ENCODE data around the gene TNFRSF19.
"Not testable (repeated sequence)": the region's sequence is repeated elsewhere in the genome, so short reads cannot be mapped to it uniquely, and the experiment has no call there.

TNFRSF19 gene

DNA sequence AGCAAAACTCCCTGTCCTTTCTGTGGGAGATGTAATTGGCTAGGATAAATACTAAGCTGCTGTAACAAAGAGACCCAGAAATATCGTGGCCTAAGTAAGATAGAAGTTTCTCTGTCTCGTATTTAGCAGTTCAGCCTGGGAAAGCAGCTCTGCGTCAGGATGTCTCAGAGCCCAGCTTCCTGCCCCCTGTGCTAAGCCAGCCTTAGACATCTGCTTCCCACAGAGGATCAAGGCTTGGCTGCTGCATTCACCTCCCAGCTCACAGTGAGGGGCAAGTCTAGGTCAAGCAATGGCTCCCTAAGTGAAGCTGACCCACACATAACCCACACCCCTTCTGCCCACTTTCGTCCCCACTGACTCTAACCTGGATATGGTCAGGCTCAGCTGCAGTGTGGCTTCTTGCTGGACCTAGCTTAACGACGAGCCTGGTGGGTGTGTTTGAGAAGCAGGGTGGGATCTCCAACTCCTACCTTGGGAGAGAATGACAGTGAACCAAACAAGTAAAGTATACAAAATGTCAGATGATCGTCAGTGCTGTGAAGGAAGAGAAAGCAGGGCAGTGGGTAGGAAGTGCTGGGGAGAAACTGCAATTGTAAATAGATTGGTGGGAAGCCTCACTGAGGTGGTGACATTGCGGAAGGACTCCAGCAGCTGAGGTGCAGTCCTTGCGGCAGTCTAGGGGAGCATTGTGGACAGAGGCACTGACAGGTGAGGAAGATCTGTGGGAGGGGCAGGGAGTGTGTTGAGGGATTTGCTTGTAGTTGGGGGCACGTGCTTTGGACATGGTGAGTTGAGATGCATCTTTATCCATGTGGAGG lies 82.9 kb downstream of the TNFRSF19 start:
- in situ Hi-C loops (cut with MboI; ENCODE audit: low sequenced_read_pairs): no loop called here

DNA sequence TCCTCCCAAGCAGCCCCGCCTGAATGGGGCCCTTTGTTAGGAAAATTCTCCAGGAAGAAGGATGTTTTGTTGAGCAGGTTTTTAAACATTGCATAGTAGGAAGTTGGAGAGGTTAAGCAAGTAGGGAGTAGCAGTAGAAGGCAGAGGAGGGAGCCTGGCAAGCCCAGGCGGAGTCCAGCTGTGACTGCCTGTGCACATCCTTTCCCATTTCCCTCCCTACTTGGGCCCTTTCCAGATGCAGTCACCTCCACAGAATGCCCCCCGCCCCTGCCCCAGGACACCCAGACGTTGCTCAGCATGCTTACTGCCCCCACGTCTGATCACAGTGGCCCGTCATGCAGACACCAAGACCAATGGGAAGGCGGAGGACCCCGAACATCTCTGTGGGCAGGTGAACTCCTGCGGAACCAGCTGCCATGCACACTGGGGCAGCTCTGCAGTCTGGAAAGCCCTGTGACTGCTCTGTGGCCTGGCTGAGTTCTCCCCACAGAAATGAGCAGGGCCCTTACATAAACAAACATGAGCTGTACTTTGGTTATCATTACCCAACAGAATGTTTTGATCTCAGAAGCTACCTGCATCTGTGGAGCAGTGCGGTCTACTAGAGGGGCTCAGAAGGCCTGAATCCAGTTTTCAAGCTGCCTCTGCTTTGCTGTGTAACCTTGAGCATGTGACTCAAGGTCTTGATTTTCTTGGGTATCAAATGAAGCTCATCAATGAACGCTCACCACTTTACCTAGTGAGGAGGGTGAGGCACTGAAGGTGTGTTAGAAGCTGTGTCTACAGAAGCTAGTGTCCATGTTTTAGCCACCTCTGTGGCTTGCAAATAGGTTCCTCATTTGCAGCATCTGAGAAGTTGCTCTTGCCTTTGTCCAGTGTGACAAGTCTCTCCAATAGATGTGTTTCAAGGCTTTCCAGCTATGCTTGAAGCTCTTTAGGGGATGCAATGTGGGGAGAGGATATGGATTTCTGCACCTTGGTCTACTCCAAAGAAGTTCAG lies 84.2 kb downstream of the TNFRSF19 start:
- in situ Hi-C loops (cut with MboI; ENCODE audit: low sequenced_read_pairs): no loop called here

DNA sequence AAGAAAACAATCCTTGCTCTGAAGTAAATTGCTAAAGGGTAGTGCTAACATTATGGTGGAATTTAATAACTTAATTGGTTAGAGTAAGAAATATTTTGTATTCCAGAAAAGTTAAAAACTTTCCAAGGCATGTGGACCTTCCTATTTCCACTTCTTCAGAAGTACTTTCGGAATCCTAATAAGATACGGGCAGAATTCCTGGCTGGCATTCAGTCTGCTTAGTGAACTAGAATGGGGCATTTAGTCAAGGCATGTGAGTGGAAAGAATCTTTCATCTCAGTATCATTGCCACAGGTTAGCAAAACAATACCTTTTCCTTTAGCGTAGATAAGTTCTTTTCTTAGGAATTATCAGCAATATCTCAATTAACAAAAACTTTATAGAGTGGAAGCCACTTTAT lies 85.1 kb downstream of the TNFRSF19 start:
- in situ Hi-C loops (cut with MboI; ENCODE audit: low sequenced_read_pairs): no loop called here

DNA sequence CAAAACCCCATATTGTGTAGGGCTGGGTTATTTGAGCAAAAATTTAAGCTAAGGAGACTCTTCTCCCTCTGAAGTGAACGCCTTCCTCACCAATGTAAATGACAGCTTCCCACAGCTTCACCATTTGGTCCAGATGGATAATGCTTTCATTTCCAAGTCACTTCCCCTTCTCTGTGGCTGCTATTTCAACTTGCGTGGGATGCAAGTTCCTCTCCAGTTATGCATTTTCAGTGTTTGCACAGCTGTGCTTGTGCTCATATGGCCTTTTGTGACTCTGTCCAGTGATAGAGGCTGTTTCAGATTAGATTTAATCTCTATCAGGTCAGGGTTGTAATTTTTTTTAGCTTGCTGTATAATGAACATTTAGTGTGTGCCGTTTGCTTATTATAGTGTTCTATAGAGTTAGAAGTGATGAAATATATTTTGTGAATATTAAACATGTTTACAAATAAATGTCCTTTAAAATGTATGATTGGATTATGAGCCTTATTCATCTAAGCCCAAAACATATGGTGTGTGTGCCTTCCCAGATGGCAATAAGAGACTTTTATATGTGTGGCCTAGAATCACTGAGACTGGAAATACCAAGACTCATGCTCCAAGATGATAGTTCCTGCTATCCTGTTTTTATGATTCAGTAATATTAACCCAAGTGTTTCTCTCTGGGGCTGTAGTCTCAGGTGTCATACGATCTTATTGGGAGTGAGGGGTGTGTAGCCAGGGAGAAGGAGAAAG lies 86.6 kb downstream of the TNFRSF19 start:
- in situ Hi-C loops (cut with MboI; ENCODE audit: low sequenced_read_pairs): no loop called here

DNA sequence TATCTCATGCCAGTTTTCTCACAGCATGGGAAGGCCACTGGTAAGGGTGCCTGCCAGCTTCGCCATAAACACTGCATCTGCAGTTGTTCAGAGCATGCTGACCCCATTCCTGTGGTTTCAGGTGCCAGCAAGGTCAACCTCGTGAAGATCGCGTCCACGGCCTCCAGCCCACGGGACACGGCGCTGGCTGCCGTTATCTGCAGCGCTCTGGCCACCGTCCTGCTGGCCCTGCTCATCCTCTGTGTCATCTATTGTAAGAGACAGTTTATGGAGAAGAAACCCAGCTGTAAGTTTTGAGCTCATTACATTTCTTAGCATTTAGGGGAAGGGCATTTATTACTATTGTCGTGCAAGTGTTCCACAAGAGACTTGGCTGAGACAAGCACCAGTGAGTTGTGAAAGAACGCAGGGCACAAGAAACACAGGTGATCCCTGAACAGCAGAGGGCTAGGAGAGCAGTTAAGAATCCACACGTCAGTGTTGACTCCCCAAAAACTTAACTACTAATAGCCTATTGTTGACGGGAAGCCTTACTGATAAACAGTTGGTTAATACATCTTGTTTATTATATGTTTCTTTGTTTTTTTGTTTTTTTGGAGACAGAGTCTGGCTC lies 88.8 kb downstream of the TNFRSF19 start:
- in situ Hi-C loops (cut with MboI; ENCODE audit: low sequenced_read_pairs): no loop called here

- in situ Hi-C loops (cut with MboI; ENCODE audit: low sequenced_read_pairs): no loop called here
These were observed 90.0 kb downstream of the TNFRSF19 start for GRCh38 chr13:23660249-23660648.

GRCh38 chr13:23666582-23666981 lies 96.4 kb downstream of the TNFRSF19 start:
- in situ Hi-C loops (cut with MboI; ENCODE audit: low sequenced_read_pairs): no loop called here

GRCh38 chr13:23667750-23668149 lies 97.5 kb downstream of the TNFRSF19 start:
- in situ Hi-C loops (cut with MboI; ENCODE audit: low sequenced_read_pairs): no loop called here

GRCh38 chr13:23668562-23668961 lies 98.3 kb downstream of the TNFRSF19 start:
- in situ Hi-C loops (cut with MboI; ENCODE audit: low sequenced_read_pairs): no loop called here

- in situ Hi-C loops (cut with MboI; ENCODE audit: low sequenced_read_pairs): no loop called here
These were observed 100.6 kb downstream of the TNFRSF19 start for GRCh38 chr13:23670793-23671192.

- in situ Hi-C loops (cut with MboI; ENCODE audit: low sequenced_read_pairs): no loop called here
These were observed 101.2 kb downstream of the TNFRSF19 start for GRCh38 chr13:23671377-23671776.

GRCh38 chr13:23671897-23672296 lies 101.7 kb downstream of the TNFRSF19 start:
- in situ Hi-C loops (cut with MboI; ENCODE audit: low sequenced_read_pairs): no loop called here

- in situ Hi-C loops (cut with MboI; ENCODE audit: low sequenced_read_pairs): no loop called here
These were observed 102.4 kb downstream of the TNFRSF19 start for GRCh38 chr13:23672616-23673015.

DNA sequence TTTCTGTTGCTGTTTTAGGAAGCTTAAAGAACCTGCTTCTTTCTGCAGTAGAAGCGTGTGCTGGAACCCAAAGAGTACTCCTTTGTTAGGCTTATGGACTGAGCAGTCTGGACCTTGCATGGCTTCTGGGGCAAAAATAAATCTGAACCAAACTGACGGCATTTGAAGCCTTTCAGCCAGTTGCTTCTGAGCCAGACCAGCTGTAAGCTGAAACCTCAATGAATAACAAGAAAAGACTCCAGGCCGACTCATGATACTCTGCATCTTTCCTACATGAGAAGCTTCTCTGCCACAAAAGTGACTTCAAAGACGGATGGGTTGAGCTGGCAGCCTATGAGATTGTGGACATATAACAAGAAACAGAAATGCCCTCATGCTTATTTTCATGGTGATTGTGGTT lies 103.1 kb downstream of the TNFRSF19 start:
- in situ Hi-C loops (cut with MboI; ENCODE audit: low sequenced_read_pairs): no loop called here

DNA sequence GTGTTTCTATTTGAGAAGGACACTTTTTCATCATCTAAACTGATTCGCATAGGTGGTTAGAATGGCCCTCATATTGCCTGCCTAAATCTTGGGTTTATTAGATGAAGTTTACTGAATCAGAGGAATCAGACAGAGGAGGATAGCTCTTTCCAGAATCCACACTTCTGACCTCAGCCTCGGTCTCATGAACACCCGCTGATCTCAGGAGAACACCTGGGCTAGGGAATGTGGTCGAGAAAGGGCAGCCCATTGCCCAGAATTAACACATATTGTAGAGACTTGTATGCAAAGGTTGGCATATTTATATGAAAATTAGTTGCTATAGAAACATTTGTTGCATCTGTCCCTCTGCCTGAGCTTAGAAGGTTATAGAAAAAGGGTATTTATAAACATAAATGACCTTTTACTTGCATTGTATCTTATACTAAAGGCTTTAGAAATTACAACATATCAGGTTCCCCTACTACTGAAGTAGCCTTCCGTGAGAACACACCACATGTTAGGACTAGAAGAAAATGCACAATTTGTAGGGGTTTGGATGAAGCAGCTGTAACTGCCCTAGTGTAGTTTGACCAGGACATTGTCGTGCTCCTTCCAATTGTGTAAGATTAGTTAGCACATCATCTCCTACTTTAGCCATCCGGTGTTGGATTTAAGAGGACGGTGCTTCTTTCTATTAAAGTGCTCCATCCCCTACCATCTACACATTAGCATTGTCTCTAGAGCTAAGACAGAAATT lies 103.8 kb downstream of the TNFRSF19 start:
- in situ Hi-C loops (cut with MboI; ENCODE audit: low sequenced_read_pairs): no loop called here

DNA sequence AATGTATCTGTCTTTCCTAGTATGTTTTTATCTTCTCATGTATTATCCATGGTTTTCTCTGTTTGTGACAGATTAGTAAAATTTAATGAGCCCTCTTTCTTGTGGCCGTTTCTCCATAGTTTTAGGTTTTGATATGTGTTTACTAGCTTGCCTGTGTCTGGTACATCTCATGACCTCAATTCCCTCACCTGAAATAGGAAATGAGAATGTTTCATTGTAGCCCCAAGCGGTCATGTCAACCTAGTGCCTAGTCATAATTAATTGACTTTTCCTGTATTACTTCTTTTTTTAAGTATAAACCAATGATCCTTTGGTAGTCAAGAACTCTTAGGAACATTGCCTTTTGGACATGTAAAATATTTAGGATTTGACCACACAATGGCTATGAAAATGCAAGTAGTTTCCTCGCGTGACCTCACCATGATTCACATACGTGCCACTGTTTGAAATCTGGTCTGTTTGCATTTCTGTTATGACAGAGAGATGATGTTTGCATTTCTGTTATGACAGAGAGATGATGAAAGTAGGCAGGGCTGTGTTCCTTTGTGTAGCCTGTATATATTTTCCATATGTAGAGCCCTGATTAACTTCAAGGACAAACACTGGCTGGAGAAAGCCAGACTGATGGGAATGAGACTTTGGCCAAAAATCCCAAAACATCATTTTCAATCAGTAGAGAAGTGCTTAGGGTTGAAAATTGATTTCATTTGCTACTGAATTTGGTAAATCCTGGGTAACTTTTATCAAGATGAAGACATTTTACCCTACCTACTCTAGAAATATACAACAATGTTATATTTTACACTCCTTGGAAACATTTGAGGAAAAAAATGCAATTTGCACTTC lies 104.8 kb downstream of the TNFRSF19 start:
- in situ Hi-C loops (cut with MboI; ENCODE audit: low sequenced_read_pairs): no loop called here

GRCh38 chr13:23677679-23678288 lies 107.6 kb downstream of the TNFRSF19 start:
- in situ Hi-C loops (cut with MboI; ENCODE audit: low sequenced_read_pairs): not testable (repeated sequence)

DNA sequence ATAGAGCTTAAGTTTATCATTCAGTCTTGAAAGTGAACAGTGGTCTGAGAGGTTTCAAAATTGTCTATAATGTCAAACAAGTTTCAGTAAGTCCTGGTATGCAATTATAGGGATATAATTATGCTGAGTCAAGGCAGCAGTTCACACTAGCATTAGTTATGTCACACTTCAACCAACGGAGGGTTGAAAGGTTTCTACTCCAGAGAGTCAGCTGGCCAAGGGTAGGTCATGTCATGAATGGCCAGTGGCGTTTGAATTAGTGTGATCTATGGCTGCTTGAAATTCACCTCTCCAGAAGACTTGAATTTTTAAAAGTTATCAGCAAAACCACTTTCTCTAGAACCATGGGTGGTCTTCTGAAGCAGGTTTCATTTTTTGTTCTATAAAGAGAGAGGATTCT lies 108.6 kb downstream of the TNFRSF19 start:
- in situ Hi-C loops (cut with MboI; ENCODE audit: low sequenced_read_pairs): no loop called here

DNA sequence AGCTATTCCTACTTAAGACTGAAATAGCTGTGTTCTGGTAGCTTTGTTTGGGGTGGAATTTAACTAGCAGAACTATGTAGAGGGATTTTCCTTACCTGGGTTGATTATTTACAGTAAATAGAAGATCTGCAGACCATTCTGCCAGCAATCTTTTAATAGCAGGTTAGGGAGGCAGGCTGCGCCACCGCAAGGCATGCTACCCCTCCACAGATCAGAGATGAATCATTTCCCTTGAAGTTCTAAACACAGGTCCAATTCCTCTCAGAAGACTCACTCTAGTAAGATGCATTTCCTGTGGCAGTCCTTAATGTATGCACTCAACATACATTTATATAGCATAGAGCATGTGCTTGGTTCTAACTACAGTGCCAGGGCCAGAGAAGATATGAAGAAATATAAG lies 109.0 kb downstream of the TNFRSF19 start:
- in situ Hi-C loops (cut with MboI; ENCODE audit: low sequenced_read_pairs): no loop called here

Measured in HL-60/S4 (cell line).